Neural progenitor cell (in vitro differentiated cells): ENCODE measurements around the gene COG2.

Experiments
- EZH2 ChIP-seq: fragments of 200-600 bp; sonication (generic); IDR thresholded peaks from 2 replicates; pipeline ENCODE4 v1.6.1; 2017; ENCODE audit warnings: antibody characterized with exemption, mild to moderate bottlenecking, moderate library complexity
- EZH2phosphoT487 ChIP-seq: fragments of 200-600 bp; sonication (generic); IDR thresholded peaks from 2 replicates; pipeline ENCODE4 v1.6.1; 2017; ENCODE audit warnings: antibody characterized with exemption
- TF ChIP-seq, protein P1 (sequence below): fragments of 200-600 bp; sonication (generic); IDR thresholded peaks from 2 replicates; pipeline ENCODE4 v1.5.1; 2017; ENCODE audit warnings: antibody characterized with exemption, mild to moderate bottlenecking

DNA sequence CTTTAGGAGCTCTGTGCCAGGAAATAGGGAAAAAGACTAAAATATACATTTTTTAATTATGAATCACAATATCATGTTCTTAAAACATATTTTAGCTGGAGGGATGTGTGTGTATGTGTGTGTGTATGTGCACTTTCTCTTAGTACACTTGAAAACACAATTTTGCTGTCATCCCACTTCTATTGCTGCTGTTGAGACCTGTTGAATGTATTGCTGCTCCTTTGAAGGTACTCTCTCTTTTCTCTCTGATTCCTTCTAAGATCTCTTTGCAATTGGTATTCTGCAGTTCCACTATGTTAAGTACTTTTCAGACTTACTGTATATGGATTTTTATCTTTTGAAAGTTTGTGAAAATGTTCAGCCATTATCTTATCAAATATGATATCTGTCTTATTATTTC lies 43.5 kb upstream of the COG2 start:
- TF ChIP-seq, protein P1, sequence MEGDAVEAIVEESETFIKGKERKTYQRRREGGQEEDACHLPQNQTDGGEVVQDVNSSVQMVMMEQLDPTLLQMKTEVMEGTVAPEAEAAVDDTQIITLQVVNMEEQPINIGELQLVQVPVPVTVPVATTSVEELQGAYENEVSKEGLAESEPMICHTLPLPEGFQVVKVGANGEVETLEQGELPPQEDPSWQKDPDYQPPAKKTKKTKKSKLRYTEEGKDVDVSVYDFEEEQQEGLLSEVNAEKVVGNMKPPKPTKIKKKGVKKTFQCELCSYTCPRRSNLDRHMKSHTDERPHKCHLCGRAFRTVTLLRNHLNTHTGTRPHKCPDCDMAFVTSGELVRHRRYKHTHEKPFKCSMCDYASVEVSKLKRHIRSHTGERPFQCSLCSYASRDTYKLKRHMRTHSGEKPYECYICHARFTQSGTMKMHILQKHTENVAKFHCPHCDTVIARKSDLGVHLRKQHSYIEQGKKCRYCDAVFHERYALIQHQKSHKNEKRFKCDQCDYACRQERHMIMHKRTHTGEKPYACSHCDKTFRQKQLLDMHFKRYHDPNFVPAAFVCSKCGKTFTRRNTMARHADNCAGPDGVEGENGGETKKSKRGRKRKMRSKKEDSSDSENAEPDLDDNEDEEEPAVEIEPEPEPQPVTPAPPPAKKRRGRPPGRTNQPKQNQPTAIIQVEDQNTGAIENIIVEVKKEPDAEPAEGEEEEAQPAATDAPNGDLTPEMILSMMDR, result no peak
- TF ChIP-seq EZH2phosphoT487 (no peak), EZH2 (no peak)
